Liver (tissue), 3 donors: Measurements from ENCODE around the gene PMIS2.

ENCODE experiments used
- EGR1 ChIP-seq, 2 donors: IDR thresholded peaks; 2 replicates each; pipeline ENCODE4 v1.6.1; 2016 to 2018; ENCODE audit warnings: antibody characterized with exemption in 2 of 2, low read depth in 2 of 2
- FOXA2 ChIP-seq: IDR thresholded peaks from 2 replicates; pipeline ENCODE4 v1.6.1; 2016; ENCODE audit warnings: antibody characterized with exemption
- GABPA ChIP-seq, 2 donors: IDR thresholded peaks in 1 of 2; conservative IDR thresholded peaks in 1 of 2; 2 replicates each; pipeline ENCODE4 v1.6.1; 2016; ENCODE audit warnings: antibody characterized with exemption in 2 of 2, mild to moderate bottlenecking in 1 of 2, moderate library complexity in 1 of 2
- RAD21 ChIP-seq, 2 donors: IDR thresholded peaks; 2 replicates each; pipeline ENCODE4 v1.6.1; 2016; ENCODE audit warnings: antibody characterized with exemption in 2 of 2, mild to moderate bottlenecking in 2 of 2
- RXRA ChIP-seq, 2 donors: IDR thresholded peaks; 2 replicates each; pipeline ENCODE4 v1.6.1; 2017 to 2018; ENCODE audit warnings: antibody characterized with exemption in 2 of 2, mild to moderate bottlenecking in 1 of 2
- SP1 ChIP-seq: IDR thresholded peaks from 2 replicates; pipeline ENCODE4 v1.6.1; 2018; ENCODE audit warnings: antibody characterized with exemption, mild to moderate bottlenecking
- TAF1 ChIP-seq: conservative IDR thresholded peaks from 2 replicates; pipeline ENCODE4 v1.6.1; 2016; ENCODE audit warnings: antibody characterized with exemption, mild to moderate bottlenecking
- YY1 ChIP-seq: IDR thresholded peaks from 2 replicates; pipeline ENCODE4 v1.6.1; 2016; ENCODE audit warnings: antibody characterized with exemption, mild to moderate bottlenecking
- TF ChIP-seq, protein P1 (sequence below): fragments of 150-350 bp; IDR thresholded peaks from 2 replicates; pipeline ENCODE4 v1.5.1; 2017; ENCODE audit warnings: improper control_type of control experiment, low read depth, low read length; ENCODE audit not compliant: missing input control
- TF ChIP-seq, protein P2 (sequence below): IDR thresholded peaks from 2 replicates; pipeline ENCODE4 v1.6.1; 2016; ENCODE audit warnings: antibody characterized with exemption, mild to moderate bottlenecking
- donor health status: healthy.
- donor health status: healthy.

DNA sequence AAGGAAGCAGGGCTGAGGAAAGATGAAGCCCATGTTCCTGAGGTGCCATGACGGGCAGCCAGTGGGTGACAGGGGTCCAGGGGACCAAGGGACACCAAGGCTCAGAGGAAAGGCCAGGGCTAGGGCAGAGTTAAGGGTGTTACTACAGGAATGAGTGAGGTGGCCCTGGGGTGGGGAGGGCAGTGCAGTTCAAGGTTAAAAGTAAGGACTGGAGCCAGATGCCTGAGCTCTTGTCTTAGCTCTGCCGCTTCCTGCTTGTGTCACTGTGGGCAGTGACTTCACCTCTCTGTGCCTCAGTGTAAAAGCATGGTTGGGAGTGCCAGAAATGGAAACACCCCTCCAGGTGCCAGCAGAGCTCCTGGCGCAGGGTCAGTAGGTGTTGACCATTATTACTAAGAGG, 50.7 kb downstream of the PMIS2 start:
- TF ChIP-seq GABPA (IDR thresholded peaks at IDR 0.05 in 1 of 2, conservative IDR thresholded peaks at IDR 0.05 in 1 of 2) (no peak), TAF1 (no peak), YY1 (no peak), EGR1 (IDR thresholded peaks at IDR 0.05; ENCODE audit: low read depth in 2 of 2) (no peak), FOXA2 (no peak), SP1 (no peak), RAD21 (IDR thresholded peaks at IDR 0.05) (no peak), RXRA (IDR thresholded peaks at IDR 0.05) (no peak)
- TF ChIP-seq, protein P1, sequence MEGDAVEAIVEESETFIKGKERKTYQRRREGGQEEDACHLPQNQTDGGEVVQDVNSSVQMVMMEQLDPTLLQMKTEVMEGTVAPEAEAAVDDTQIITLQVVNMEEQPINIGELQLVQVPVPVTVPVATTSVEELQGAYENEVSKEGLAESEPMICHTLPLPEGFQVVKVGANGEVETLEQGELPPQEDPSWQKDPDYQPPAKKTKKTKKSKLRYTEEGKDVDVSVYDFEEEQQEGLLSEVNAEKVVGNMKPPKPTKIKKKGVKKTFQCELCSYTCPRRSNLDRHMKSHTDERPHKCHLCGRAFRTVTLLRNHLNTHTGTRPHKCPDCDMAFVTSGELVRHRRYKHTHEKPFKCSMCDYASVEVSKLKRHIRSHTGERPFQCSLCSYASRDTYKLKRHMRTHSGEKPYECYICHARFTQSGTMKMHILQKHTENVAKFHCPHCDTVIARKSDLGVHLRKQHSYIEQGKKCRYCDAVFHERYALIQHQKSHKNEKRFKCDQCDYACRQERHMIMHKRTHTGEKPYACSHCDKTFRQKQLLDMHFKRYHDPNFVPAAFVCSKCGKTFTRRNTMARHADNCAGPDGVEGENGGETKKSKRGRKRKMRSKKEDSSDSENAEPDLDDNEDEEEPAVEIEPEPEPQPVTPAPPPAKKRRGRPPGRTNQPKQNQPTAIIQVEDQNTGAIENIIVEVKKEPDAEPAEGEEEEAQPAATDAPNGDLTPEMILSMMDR: no peak
- TF ChIP-seq, protein P2, sequence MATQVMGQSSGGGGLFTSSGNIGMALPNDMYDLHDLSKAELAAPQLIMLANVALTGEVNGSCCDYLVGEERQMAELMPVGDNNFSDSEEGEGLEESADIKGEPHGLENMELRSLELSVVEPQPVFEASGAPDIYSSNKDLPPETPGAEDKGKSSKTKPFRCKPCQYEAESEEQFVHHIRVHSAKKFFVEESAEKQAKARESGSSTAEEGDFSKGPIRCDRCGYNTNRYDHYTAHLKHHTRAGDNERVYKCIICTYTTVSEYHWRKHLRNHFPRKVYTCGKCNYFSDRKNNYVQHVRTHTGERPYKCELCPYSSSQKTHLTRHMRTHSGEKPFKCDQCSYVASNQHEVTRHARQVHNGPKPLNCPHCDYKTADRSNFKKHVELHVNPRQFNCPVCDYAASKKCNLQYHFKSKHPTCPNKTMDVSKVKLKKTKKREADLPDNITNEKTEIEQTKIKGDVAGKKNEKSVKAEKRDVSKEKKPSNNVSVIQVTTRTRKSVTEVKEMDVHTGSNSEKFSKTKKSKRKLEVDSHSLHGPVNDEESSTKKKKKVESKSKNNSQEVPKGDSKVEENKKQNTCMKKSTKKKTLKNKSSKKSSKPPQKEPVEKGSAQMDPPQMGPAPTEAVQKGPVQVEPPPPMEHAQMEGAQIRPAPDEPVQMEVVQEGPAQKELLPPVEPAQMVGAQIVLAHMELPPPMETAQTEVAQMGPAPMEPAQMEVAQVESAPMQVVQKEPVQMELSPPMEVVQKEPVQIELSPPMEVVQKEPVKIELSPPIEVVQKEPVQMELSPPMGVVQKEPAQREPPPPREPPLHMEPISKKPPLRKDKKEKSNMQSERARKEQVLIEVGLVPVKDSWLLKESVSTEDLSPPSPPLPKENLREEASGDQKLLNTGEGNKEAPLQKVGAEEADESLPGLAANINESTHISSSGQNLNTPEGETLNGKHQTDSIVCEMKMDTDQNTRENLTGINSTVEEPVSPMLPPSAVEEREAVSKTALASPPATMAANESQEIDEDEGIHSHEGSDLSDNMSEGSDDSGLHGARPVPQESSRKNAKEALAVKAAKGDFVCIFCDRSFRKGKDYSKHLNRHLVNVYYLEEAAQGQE: no peak
